Mucosa of descending colon (tissue), 3 donors: Measurements from ENCODE around the gene CAPN7. TPM values are rescaled to one million over a fixed set of nuclear protein-coding genes. Genes with fewer than 3 reads are reported as not detected.

Experiments
- ATAC-seq: fragments of 200-7000 bp; cut with Tn5 transposase; one replicate; pipeline ENCODE4 v1.9.1; 2020; ENCODE audit warnings: mild to moderate bottlenecking, moderate library complexity
- DNase-seq, 3 donors: peaks; one replicate each; pipeline ENCODE4 v3.0.0-alpha.2; 2020
- H3K36me3 ChIP-seq: fragments of 200-600 bp; one replicate; pipeline ENCODE4 v1.8.0; 2021; ENCODE audit warnings: low read depth, mild to moderate bottlenecking
- H3K4me1 ChIP-seq: fragments of 200-600 bp; one replicate; pipeline ENCODE4 v1.8.0; 2021; ENCODE audit warnings: low read depth, mild to moderate bottlenecking
- H3K4me3 ChIP-seq: fragments of 200-600 bp; one replicate; pipeline ENCODE4 v1.8.0; 2021; ENCODE audit warnings: mild to moderate bottlenecking
- H3K9me3 ChIP-seq: fragments of 200-600 bp; one replicate; pipeline ENCODE4 v1.8.0; 2021; ENCODE audit warnings: mild to moderate bottlenecking
- intact Hi-C, 2 donors: fragments of 100-400 bp; cut with DNase I in 1 of 2; cut with micrococcal nuclease in 1 of 2; formaldehyde crosslinking; loops; one replicate each; pipeline versions ENCODE4 v1.11.0 to v1.11.1; 2022; cut with DNase I, micrococcal nuclease
- total RNA-seq, 3 donors: library from RNA; stranded (reverse); fragmentation: NEBNext Ultra II Directional in 2 of 3; extraction: Animal tissue kit (Norgen Biotek cat#: 25700) in 2 of 3; gene quantifications; one replicate each; pipeline versions ENCODE4 v1.2.1 to v1.2.4, GENCODE V29; 2021 to 2023
- TF ChIP-seq, protein P1 (sequence below): fragments of 200-600 bp; IDR thresholded peaks from one replicate; pipeline ENCODE4 v1.8.0; 2022; ENCODE audit warnings: antibody characterized with exemption, mild to moderate bottlenecking
- donor health status: DM: no; HTN: no; CAD: no; lungs with moderate emphysema.
- donor health status: DM: no; HTN: no; CAD: no.
- donor health status: DM: no; HTN: yes; CAD: no.

Gene CAPN7
- total RNA-seq, 3 donors from 2014 or later = 26.8 to 56.5 (median 44.9) TPM

DNA sequence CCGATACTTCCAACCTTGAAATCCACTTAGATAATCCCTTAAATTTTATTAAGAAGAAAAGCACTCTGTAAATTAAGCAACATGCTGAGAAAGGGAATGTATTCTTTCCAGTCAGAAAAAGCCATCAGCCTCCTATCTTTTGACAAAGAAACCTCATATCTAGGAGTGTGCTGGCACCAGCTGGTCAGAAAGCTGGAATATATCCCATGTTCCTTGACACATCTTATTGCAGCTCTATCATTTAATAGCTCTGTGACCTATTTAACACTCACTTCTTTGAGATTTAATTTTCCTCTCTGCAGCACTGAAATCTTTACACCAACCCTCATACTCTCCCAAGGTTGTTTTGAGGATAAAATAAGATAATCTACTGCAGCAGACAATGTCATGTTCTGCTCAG lies 30.4 kb upstream of the CAPN7 start:
- no peaks in the 10 kb centered on the region for H3K4me1 ChIP-seq
- H3K36me3 ChIP-seq = no peaks in the 10 kb centered on the region
- H3K9me3 ChIP-seq = no peaks in the 10 kb centered on the region
- ATAC-seq (no peak), DNase-seq (no peak)
- TF ChIP-seq, protein P1, sequence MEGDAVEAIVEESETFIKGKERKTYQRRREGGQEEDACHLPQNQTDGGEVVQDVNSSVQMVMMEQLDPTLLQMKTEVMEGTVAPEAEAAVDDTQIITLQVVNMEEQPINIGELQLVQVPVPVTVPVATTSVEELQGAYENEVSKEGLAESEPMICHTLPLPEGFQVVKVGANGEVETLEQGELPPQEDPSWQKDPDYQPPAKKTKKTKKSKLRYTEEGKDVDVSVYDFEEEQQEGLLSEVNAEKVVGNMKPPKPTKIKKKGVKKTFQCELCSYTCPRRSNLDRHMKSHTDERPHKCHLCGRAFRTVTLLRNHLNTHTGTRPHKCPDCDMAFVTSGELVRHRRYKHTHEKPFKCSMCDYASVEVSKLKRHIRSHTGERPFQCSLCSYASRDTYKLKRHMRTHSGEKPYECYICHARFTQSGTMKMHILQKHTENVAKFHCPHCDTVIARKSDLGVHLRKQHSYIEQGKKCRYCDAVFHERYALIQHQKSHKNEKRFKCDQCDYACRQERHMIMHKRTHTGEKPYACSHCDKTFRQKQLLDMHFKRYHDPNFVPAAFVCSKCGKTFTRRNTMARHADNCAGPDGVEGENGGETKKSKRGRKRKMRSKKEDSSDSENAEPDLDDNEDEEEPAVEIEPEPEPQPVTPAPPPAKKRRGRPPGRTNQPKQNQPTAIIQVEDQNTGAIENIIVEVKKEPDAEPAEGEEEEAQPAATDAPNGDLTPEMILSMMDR = no peak
- intact Hi-C loops = no loop called here
- H3K4me3 ChIP-seq = no peak overlapping the region

DNA sequence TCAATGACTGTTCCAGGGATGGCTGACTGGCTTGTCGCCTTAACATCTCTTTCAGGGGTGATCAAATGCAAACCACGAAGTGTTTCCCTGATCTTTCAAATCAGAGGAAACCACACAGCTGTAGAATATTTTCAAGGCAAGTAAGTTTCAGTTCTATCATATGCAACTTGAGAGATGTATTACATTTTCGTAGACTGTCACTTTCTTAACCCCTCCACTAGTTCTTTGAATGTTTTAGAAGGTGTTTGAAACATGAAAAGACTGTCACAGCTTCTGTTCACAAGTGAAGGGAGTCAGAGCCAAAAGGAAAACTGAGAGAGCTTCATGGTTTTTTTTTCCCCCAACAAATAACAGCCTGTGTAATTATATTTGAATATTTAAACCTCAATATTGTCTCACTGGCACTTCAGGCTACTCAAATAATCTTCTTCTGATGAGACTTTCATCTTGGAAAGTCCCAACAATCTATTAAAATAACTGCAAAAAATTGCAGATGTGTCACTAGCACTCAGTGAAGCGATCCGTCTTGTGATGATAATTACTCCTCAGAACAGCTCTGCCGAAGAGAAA lies 25.9 kb upstream of the CAPN7 start:
- H3K4me1 ChIP-seq = no peaks in the 10 kb centered on the region
- no peaks in the 10 kb centered on the region for H3K36me3 ChIP-seq
- H3K4me3 ChIP-seq = no peak overlapping the region
- DNase-seq (no peak), ATAC-seq (no peak)
- no peaks in the 10 kb centered on the region for H3K9me3 ChIP-seq
- TF ChIP-seq, protein P1 = no peak
- intact Hi-C loops = no loop called here

DNA sequence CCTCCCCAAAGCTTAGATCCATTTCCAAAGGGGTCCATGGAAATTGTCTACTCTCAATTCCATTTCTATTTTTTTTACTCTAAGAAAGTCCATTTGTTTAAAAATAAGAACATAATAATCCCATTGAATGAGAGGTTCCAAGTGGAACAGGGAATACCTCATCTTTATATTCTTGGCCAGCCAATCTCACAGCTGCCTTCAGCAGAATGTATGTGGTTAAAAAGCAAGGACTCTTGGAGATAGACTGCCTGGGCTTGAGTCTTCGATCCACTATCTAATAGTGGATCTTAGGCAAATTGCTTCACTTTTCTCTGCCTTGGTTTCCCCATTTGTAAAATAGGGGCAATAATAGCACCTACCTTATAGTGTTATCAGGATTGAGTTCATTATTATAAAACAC lies 24.5 kb upstream of the CAPN7 start:
- DNase-seq = no peak
- no peak for ATAC-seq
- no peaks in the 10 kb centered on the region for H3K9me3 ChIP-seq
- no peaks in the 10 kb centered on the region for H3K4me1 ChIP-seq
- TF ChIP-seq, protein P1 = no peak
- intact Hi-C loops = no loop called here
- no peaks in the 10 kb centered on the region for H3K36me3 ChIP-seq
- H3K4me3 ChIP-seq = no peak overlapping the region

DNA sequence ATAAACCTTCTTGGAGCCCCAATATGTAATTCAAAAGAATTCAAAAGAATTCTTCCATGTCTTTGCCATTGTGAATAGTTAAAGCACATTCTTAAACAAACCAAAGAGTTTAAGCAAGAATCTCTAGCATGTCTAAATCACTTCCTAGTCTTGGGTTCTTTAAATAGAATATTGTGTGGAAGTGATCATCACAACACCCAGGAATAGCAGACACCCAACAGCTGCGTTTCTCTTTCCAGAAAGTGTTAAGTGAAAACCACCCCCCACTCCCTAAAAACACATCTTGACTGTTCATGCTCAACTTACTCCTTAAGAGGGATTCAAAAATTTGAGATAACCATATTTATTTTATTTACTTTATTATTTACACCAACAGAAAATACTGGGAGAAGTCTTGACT lies 24.1 kb upstream of the CAPN7 start:
- DNase-seq (no peak), ATAC-seq (no peak)
- intact Hi-C loops = no loop called here
- Histone ChIP-seq H3K9me3 (no peaks in the 10 kb centered on the region), H3K4me1 (no peaks in the 10 kb centered on the region), H3K36me3 (no peaks in the 10 kb centered on the region), H3K4me3 (no peak overlapping the region)
- TF ChIP-seq, protein P1 = no peak

DNA sequence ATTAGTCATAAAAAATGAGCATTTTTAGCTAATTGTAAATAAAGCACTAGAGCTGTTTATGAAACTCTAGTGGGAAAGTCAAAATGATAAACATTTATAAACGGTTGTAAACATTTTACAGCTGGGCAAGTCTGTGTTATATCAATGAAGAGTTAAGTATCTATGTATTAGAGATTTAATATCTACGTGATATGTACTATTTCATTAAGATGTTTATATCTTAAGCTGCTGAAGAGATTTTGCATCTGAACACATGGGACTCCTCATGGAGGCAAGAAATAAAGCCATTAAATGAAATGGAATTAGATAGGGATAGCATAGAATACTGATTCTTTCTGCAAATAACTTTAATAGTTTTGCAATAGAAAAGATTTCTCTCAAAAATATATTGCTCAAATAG lies 23.0 kb upstream of the CAPN7 start:
- TF ChIP-seq, protein P1 = no peak
- intact Hi-C loops = no loop called here
- H3K4me3 ChIP-seq = no peak overlapping the region
- no peaks in the 10 kb centered on the region for H3K4me1 ChIP-seq
- no peaks in the 10 kb centered on the region for H3K36me3 ChIP-seq
- DNase-seq (no peak), ATAC-seq (no peak)
- H3K9me3 ChIP-seq = no peaks in the 10 kb centered on the region

DNA sequence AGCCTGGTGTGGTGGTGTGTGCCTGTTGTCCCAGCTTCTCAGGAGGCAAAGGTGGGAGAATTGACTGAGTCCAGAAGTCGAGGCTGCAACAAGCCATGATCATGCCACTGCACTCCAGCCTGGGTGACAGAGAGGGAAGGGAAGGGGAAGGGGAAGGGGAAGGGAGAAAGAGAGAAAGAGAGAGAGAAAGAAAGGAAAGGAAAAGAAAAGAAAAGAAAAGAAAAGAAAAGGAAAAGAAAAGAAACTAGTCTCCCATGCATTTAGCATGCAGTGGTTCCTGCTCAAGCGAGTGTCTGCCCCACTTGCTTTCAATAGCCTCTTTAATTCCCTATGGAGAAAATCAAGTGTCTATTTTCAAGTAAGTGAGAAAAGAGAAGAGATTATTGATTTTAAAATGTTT lies 20.6 kb upstream of the CAPN7 start:
- Histone ChIP-seq H3K36me3 (no peaks in the 10 kb centered on the region), H3K4me3 (no peak overlapping the region), H3K4me1 (no peaks in the 10 kb centered on the region), H3K9me3 (no peaks in the 10 kb centered on the region)
- DNase-seq = no peak
- intact Hi-C loops = no loop called here
- no peak for ATAC-seq
- TF ChIP-seq, protein P1 = no peak
